GM12878 (cell line): Measurements from ENCODE around the gene MYLK3. TPM values are rescaled to one million over a fixed set of nuclear protein-coding genes. Genes with fewer than 3 reads are reported as not detected.

Source experiments
- ATAC-seq: fragments of 200-7000 bp; cut with Tn5 transposase; 3 replicates; pipeline ENCODE4 v1.9.1; 2020; ENCODE audit warnings: mild to moderate bottlenecking, moderate library complexity
- BruUV-seq: library from RNA; stranded (reverse); fragments of 400-500 nt; replicated peaks from 2 replicates; lab custom pipeline; 2021; lab: Mats Ljungman, UMichigan
- CTCF ChIA-PET: fragments of 300-600 bp; sonication (Branson Sonifier 250); formaldehyde crosslinking; extraction: SDS; loops from one replicate; lab custom pipeline; 2021; ENCODE audit warnings: inconsistent platforms; lab: Yijun Ruan, JAX
- POLR2A ChIA-PET: fragments of 350-600 bp; formaldehyde crosslinking; extraction: SDS; loops from one replicate; lab custom pipeline; 2021; ENCODE audit warnings: inconsistent platforms; lab: Charles Lee
- RAD21 ChIA-PET: fragments of 300-600 bp; sonication (Branson Sonifier 250); formaldehyde crosslinking; loops from one replicate; lab custom pipeline; 2023; ENCODE audit warnings: antibody characterized with exemption; ENCODE audit not compliant: unreplicated experiment; lab: Charles Lee
- SMC1A ChIA-PET: fragments of 300-600 bp; sonication (Branson Sonifier 250); formaldehyde crosslinking; loops from one replicate; lab custom pipeline; 2023; ENCODE audit not compliant: unreplicated experiment, uncharacterized antibody; lab: Charles Lee
- DNase-seq: peaks from one replicate; pipeline ENCODE4 v3.0.0-alpha.2; 2011; ENCODE audit warnings: low read depth, low spot score
- FAIRE-seq: peaks from 3 replicates; lab custom pipeline; 2011; peaks lifted over from hg19 to GRCh38; lab: Jason Lieb, UNC
- H2AFZ ChIP-seq: 2 replicates; pipeline ENCODE4 v1.6.0; 2011; ENCODE audit warnings: low read depth, low read length, control low read depth; ENCODE audit not compliant: control insufficient read depth
- H3K27ac ChIP-seq: 2 replicates; pipeline ENCODE4 v1.5.1; 2011; ENCODE audit warnings: control low read depth; ENCODE audit not compliant: control insufficient read depth, insufficient read depth
- H3K27me3 ChIP-seq, 2 experiments: replicated peaks in 1 of 2; 2 replicates each; pipeline versions ENCODE4 v1.6.0 to v1.6.1; 2011; ENCODE audit warnings: low read length in 1 of 2; ENCODE audit not compliant: control insufficient read depth in 2 of 2, insufficient read depth in 2 of 2
- H3K36me3 ChIP-seq, 2 experiments: 2 replicates each; pipeline ENCODE4 v1.5.1; 2011; ENCODE audit warnings: low read length in 1 of 2; ENCODE audit not compliant: control insufficient read depth in 2 of 2, insufficient read depth in 2 of 2
- H3K4me1 ChIP-seq: 2 replicates; pipeline ENCODE4 v1.6.1; 2011; ENCODE audit warnings: mild to moderate bottlenecking, low read length, moderate library complexity, mixed read lengths; ENCODE audit not compliant: control insufficient read depth, insufficient read depth
- H3K4me2 ChIP-seq: 2 replicates; pipeline ENCODE4 v1.6.0; 2011; ENCODE audit warnings: control low read depth; ENCODE audit not compliant: control insufficient read depth, insufficient read depth
- H3K4me3 ChIP-seq: fragments of 200-600 bp; sonication (generic); 2 replicates; pipeline ENCODE4 v1.5.1; 2016
- H3K79me2 ChIP-seq: 2 replicates; pipeline ENCODE4 v1.6.0; 2011; ENCODE audit warnings: low read length; ENCODE audit not compliant: control insufficient read depth, insufficient read depth
- H3K9ac ChIP-seq: 2 replicates; pipeline ENCODE4 v1.8.0; 2011; ENCODE audit warnings: low read length, control low read depth, mixed read lengths; ENCODE audit not compliant: control insufficient read depth, insufficient read depth
- H3K9me3 ChIP-seq: replicated peaks from 3 replicates; pipeline ENCODE4 v1.5.1; 2011; ENCODE audit warnings: mild to moderate bottlenecking, low read length; ENCODE audit not compliant: control insufficient read depth, insufficient read depth
- H4K20me1 ChIP-seq: 2 replicates; pipeline ENCODE4 v1.6.0; 2011; ENCODE audit not compliant: control insufficient read depth, insufficient read depth
- BCL3 ChIP-seq: IDR thresholded peaks from 2 replicates; pipeline ENCODE4 v1.6.1; 2011; ENCODE audit warnings: borderline replicate concordance, low read depth, mild to moderate bottlenecking, moderate library complexity, low read length; ENCODE audit not compliant: insufficient read depth, poor library complexity, severe bottlenecking
- BHLHE40 ChIP-seq, 2 experiments: fragments of 450-650 bp in 1 of 2; IDR thresholded peaks; 2 replicates each; pipeline ENCODE4 v1.6.1; 2011 to 2017; ENCODE audit warnings: low read depth in 2 of 2, borderline replicate concordance in 1 of 2, improper control_type of control experiment in 1 of 2, low read length in 1 of 2, mild to moderate bottlenecking in 1 of 2
- CBX5 ChIP-seq: sonication (generic); IDR thresholded peaks from 2 replicates; pipeline ENCODE4 v1.6.1; 2016; ENCODE audit warnings: low read depth, moderate library complexity, mild to moderate bottlenecking, inconsistent platforms
- HCFC1 ChIP-seq: fragments of 150-350 bp; IDR thresholded peaks from 2 replicates; pipeline ENCODE4 v1.6.1; 2014; ENCODE audit warnings: low read length
- NBN ChIP-seq: fragments of 450-650 bp; IDR thresholded peaks from 2 replicates; pipeline ENCODE4 v1.6.1; 2016
- RELB ChIP-seq: fragments of 450-650 bp; IDR thresholded peaks from 2 replicates; pipeline ENCODE4 v1.6.1; 2017; ENCODE audit warnings: low read depth, mild to moderate bottlenecking, moderate library complexity
- TCF7 ChIP-seq: IDR thresholded peaks from 2 replicates; pipeline ENCODE4 v1.6.1; 2014; ENCODE audit warnings: antibody characterized with exemption, borderline replicate concordance
- WGBS: methylation state at CpG from one replicate; pipeline ENCODE4 v1.1.6; 2016; ENCODE audit warnings: low lambda C conversion rate; ENCODE audit not compliant: insufficient replicate concordance, insufficient coverage; ENCODE audit errors: missing lambda C conversion rate; 5-methylcytosine and 5-hydroxymethylcytosine counted together
- in situ Hi-C: fragments of 300-500 bp; cut with MboI; formaldehyde crosslinking; loops from 9 replicates; pipeline ENCODE4 v1.14.3; 2018; ENCODE audit warnings: mixed read lengths
- intact Hi-C: fragments of 100-400 bp; cut with micrococcal nuclease; formaldehyde crosslinking; loops from one replicate; pipeline ENCODE4 v1.14.2; 2022; ENCODE audit not compliant: unreplicated experiment
- polyA plus RNA-seq, 11 experiments: library from polyadenylated mRNA; depleted of rRNA in 4 of 11; unstranded in 6 of 11; stranded (reverse) in 5 of 11; fragments of >200 nt; fragmentation: Nextera tagmentation in 4 of 11; fragmentation: Illumina TruSeq in 1 of 11; extraction: Ambion mirVana in 4 of 11; extraction: Trizol in 1 of 11; gene quantifications; 1 replicate in 1 of 11; 2 replicates in 10 of 11; pipeline versions ENCODE4 v1.2.1 to v1.2.3, GENCODE V29; 2011 to 2016; ENCODE audit warnings: inconsistent platforms in 2 of 11, missing spikeins in 2 of 11, low read depth in 1 of 11
- total RNA-seq, 4 experiments: library from RNA; depleted of rRNA in 3 of 4; stranded (reverse); fragments of >200 nt in 3 of 4; fragmentation: Illumina TruSeq in 1 of 4; extraction: Trizol in 1 of 4; gene quantifications; 2 replicates each; pipeline versions ENCODE4 v1.2.1 to v1.2.3, GENCODE V29; 2013 to 2021

The MYLK3 gene
- total and polyA plus RNA-seq, 10 of the 15 experiments (the other 5 are each of a cell fraction or from before 2014, with no cell fraction given) = 0.02 to 0.46 (median 0.17) TPM

GRCh38 chr16:46690281-46691178 is 57.6 kb downstream of the MYLK3 start:
- in situ Hi-C loops = loop anchor here (10.0 kb wide), 1 partner anchor 134 kb away; no protein-coding TSS in a partner anchor
- Histone ChIP-seq H3K36me3 (peaks cover 0 to 10% of the 10 kb centered on the region in 2 experiments; a peak in 1 of 4 replicates), H3K9me3 (no peaks in the 10 kb centered on the region), H3K27me3 (no peaks in the 10 kb centered on the region), H3K9ac (peak overlapping the region; percentile 80), H3K4me2 (peak overlapping the region; percentile 85), H3K4me3 (peak overlapping the region; percentile 74), H3K27ac (peak overlapping the region; percentile 90), H3K4me1 (no peaks in the 10 kb centered on the region; the same call in 1 of the 2 replicates), H4K20me1 (no peaks in the 10 kb centered on the region), H3K79me2 (peaks cover 71% of the 10 kb centered on the region), H2AFZ (peak overlapping the region; percentile 47)
- no TSS peak for BruUV-seq
- SMC1A ChIA-PET = interaction anchor here (0.7 to 4.2 kb wide), 19 partner anchors 9 to 163 kb away, joined by 3 to 49 read pairs (median 4); no protein-coding TSS in a partner anchor
- WGBS = 1% methylated on average over 21 of the region's 21 CpGs
- CTCF ChIA-PET = interaction anchor here (0.9 to 4.9 kb wide), 15 partner anchors 8 to 163 kb away, joined by 3 to 44 read pairs (median 7); no protein-coding TSS in a partner anchor
- intact Hi-C loops = no loop called here
- ATAC-seq = no peak
- DNase-seq = no peak
- POLR2A ChIA-PET = interaction anchor here (0.7 to 2.6 kb wide), 5 partner anchors 99 to 139 kb away, joined by 3 to 7 read pairs (median 4); no protein-coding TSS in a partner anchor
- no peak for TF ChIP-seq BCL3
- no peak for TF ChIP-seq CBX5
- peak in 1 of 2 experiments; percentile 25; a peak in 1 of 4 replicates for TF ChIP-seq BHLHE40 (IDR thresholded peaks at IDR 0.05; ENCODE audit: borderline replicate concordance in 1 of 2, low read depth in 2 of 2, low read length in 1 of 2)
- TF ChIP-seq HCFC1 = no peak
- TF ChIP-seq TCF7 = 0 out of 2 replicates have a peak, but pooled peaks have one; percentile 23
- TF ChIP-seq NBN = 0 out of 2 replicates have a peak, but pooled peaks have one; percentile 24
- 0 out of 2 replicates have a peak, but pooled peaks have one; percentile 12 for TF ChIP-seq RELB
- no peak for FAIRE-seq
- RAD21 ChIA-PET = interaction anchor here (0.8 to 2.8 kb wide), 14 partner anchors 14 to 218 kb away, joined by 3 to 18 read pairs (median 4); no protein-coding TSS in a partner anchor
